H1 (cell line): ENCODE results near the gene CDC42EP2. TPM values are rescaled to one million over a fixed set of nuclear protein-coding genes. Genes with fewer than 3 reads are reported as not detected.

Experiments
- KDM4A ChIP-seq: IDR thresholded peaks from one replicate; pipeline ENCODE4 v1.7.1; 2012; ENCODE audit warnings: low read depth, mild to moderate bottlenecking, moderate library complexity, low read length, inconsistent platforms; ENCODE audit not compliant: severe bottlenecking
- polyA plus RNA-seq, 7 experiments: library from polyadenylated mRNA; depleted of rRNA in 3 of 7; stranded (reverse) in 5 of 7; unstranded in 2 of 7; fragments of >200 nt in 5 of 7; fragments of 200-250 nt in 2 of 7; gene quantifications; 1 replicate in 5 of 7; 2 replicates in 1 of 7; 4 replicates in 1 of 7; pipeline versions ENCODE4 v1.2.1 to v1.2.3, GENCODE V29; 2011 to 2013; ENCODE audit warnings: missing spikeins in 2 of 7, mixed read lengths in 2 of 7
- total RNA-seq: library from RNA; stranded (reverse); fragmentation: NEBNext Ultra II Directional; extraction: Animal tissue kit (Norgen Biotek cat#: 25700); gene quantifications from 2 replicates; pipeline ENCODE4 v1.2.1, GENCODE V29; 2021

Gene CDC42EP2
- total and polyA plus RNA-seq, 2 of the 8 experiments (the other 6 are each of a cell fraction or from before 2014, with no cell fraction given) = 11.8 to 13.3 TPM

DNA sequence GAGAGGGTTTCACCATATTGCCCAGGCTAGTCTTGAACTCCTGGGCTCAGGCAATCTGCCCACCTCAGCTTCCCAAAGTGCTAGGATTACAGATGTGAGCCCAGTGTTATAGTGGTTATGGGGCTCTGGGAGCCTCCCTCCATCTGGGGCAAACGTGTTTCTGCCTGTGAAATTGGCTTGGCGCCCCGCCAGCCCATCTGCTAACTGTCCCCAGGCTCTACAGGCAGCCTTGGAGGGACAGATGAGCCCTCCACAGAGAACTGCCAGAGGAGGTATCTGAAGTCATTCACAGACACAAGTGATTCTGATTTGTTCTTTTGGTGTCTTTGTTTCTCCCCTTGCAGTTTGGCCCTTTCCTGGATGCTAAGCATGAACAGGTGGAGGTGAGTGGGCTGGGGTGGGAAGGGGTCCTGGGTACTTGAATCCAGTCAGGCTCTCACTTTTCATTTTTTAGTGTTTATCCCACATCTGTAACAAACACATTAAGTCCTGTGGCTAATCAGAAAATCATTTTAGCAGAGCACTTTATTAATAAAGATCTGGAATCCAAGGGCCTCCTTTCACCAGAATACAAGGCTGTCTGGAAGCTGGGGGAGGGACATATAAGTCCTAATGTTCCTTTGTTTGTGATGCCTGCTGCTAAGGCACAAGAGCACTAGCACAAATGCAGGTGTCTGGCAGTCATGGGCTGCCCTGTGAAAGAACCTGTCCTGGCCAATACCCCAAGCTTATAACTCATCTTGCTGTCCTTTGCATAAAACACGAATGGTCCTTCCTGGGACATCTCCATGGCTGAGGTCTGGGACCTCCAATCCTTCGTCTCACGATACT is 25.7 kb upstream of the CDC42EP2 start (continued):
- TF ChIP-seq KDM4A = no peak
